NK-92 (cell line): Measurements from ENCODE around the gene WNT10A.
"Not testable (repeated sequence)": the region's sequence is repeated elsewhere in the genome, so short reads cannot be mapped to it uniquely, and the experiment has no call there.

Experiments
- DNase-seq: peaks from one replicate; lab custom pipeline; 2025; ENCODE audit not compliant: unreplicated experiment; lab: John Stamatoyannopoulos, UW

The WNT10A gene

GRCh38 chr2:218927876-218928275, 47.2 kb downstream of the WNT10A start:
- DNase-seq: no peak

GRCh38 chr2:218930488-218930887, 49.8 kb downstream of the WNT10A start:
- DNase-seq: not testable (repeated sequence)

- DNase-seq: not testable (repeated sequence)
These were observed 51.1 kb downstream of the WNT10A start for GRCh38 chr2:218931751-218932150.
